ENCODE results near the gene ABHD2.
"Not testable (repeated sequence)": the region's sequence is repeated elsewhere in the genome, so short reads cannot be mapped to it uniquely, and the experiment has no call there.

Gene ABHD2

GRCh38 chr15:89075101-89075640 is 13.1 kb upstream of the ABHD2 start:
- DNase-seq: no peak

GRCh38 chr15:89075846-89076245 is 12.4 kb upstream of the ABHD2 start:
- DNase-seq: no peak

- no peak for DNase-seq
Observed at GRCh38 chr15:89077750-89078149, 10.5 kb upstream of the ABHD2 start.

- no peak for DNase-seq
Observed at GRCh38 chr15:89078851-89079810, 9.1 kb upstream of the ABHD2 start.

GRCh38 chr15:89081878-89082277 is 6.4 kb upstream of the ABHD2 start:
- DNase-seq: no peak

GRCh38 chr15:89083246-89083645 is 5.0 kb upstream of the ABHD2 start:
- no peak for DNase-seq

- no peak for DNase-seq
Observed at GRCh38 chr15:89085289-89085926, 2.8 kb upstream of the ABHD2 start.

- DNase-seq: not testable (repeated sequence)
Observed at GRCh38 chr15:89085933-89086332, 2.3 kb upstream of the ABHD2 start.

- DNase-seq: not testable (repeated sequence)
Observed at GRCh38 chr15:89086390-89086789, 1.9 kb upstream of the ABHD2 start.

GRCh38 chr15:89087161-89087829 is 961 bp upstream of the ABHD2 start:
- no peak for DNase-seq

- no peak for DNase-seq
Observed at GRCh38 chr15:89088605-89089315, 504 bp downstream of the ABHD2 start.

- peak; percentile 23 for DNase-seq
Observed at GRCh38 chr15:89089316-89090230, 1.3 kb downstream of the ABHD2 start.

- peak; percentile 41 for DNase-seq
Observed at GRCh38 chr15:89090791-89091626, 2.8 kb downstream of the ABHD2 start.

- DNase-seq: peak; percentile 43
Observed at GRCh38 chr15:89091627-89092220, 3.5 kb downstream of the ABHD2 start.

GRCh38 chr15:89093509-89093908 is 5.3 kb downstream of the ABHD2 start:
- DNase-seq: no peak

GRCh38 chr15:89095073-89095472 is 6.8 kb downstream of the ABHD2 start:
- DNase-seq: no peak

GRCh38 chr15:89095556-89095955 is 7.3 kb downstream of the ABHD2 start:
- DNase-seq: no peak

- no peak for DNase-seq
Observed at GRCh38 chr15:89096664-89097063, 8.4 kb downstream of the ABHD2 start.

GRCh38 chr15:89097313-89097712 is 9.1 kb downstream of the ABHD2 start:
- DNase-seq: no peak

GRCh38 chr15:89098281-89098680 is 10.0 kb downstream of the ABHD2 start:
- peak; percentile 60 for DNase-seq
